Liver (tissue), 9 donors: ENCODE data around the gene TMEM8B. TPM values are rescaled to one million over a fixed set of nuclear protein-coding genes. Genes with fewer than 3 reads are reported as not detected.

Experiments
- DNase-seq: peaks from one replicate; pipeline ENCODE4 v3.0.0-alpha.2; 2017; ENCODE audit warnings: low spot score
- H3K27ac ChIP-seq, 2 donors: one replicate each; pipeline ENCODE4 v1.7.0; 2013; ENCODE audit warnings: inconsistent platforms in 2 of 2, low read length in 2 of 2, control low read depth in 1 of 2, low read depth in 1 of 2, mild to moderate bottlenecking in 1 of 2
- H3K27me3 ChIP-seq, 4 donors: one replicate each; pipeline versions ENCODE4 v1.6.1 to v1.7.0; 2013; ENCODE audit warnings: low read length in 3 of 4, inconsistent platforms in 1 of 4, mild to moderate bottlenecking in 1 of 4, moderate library complexity in 1 of 4; ENCODE audit not compliant: control insufficient read depth in 4 of 4, insufficient read depth in 4 of 4
- H3K36me3 ChIP-seq, 4 donors: one replicate each; pipeline versions ENCODE4 v1.6.1 to v1.7.0; 2013; ENCODE audit warnings: low read length in 3 of 4, mild to moderate bottlenecking in 3 of 4, low read depth in 1 of 4, moderate library complexity in 1 of 4; ENCODE audit not compliant: control insufficient read depth in 4 of 4, insufficient read depth in 3 of 4
- H3K4me1 ChIP-seq, 4 donors: one replicate each; pipeline versions ENCODE4 v1.6.1 to v1.7.0; 2013; ENCODE audit warnings: low read length in 3 of 4, mild to moderate bottlenecking in 3 of 4, moderate library complexity in 1 of 4; ENCODE audit not compliant: control insufficient read depth in 4 of 4, insufficient read depth in 4 of 4
- H3K4me3 ChIP-seq, 3 donors: one replicate each; pipeline versions ENCODE4 v1.6.1 to v1.7.0; 2013; ENCODE audit warnings: low read length in 3 of 3, control low read depth in 1 of 3, low read depth in 1 of 3, mild to moderate bottlenecking in 1 of 3
- H3K9ac ChIP-seq, 2 donors: one replicate each; pipeline ENCODE4 v1.7.0; 2013; ENCODE audit warnings: low read length in 2 of 2, mild to moderate bottlenecking in 2 of 2, moderate library complexity in 2 of 2, control low read depth in 1 of 2, low read depth in 1 of 2
- H3K9me3 ChIP-seq, 4 donors: one replicate each; pipeline versions ENCODE4 v1.6.1 to v1.7.0; 2013; ENCODE audit warnings: low read length in 3 of 4; ENCODE audit not compliant: control insufficient read depth in 4 of 4
- ATF3 ChIP-seq: IDR thresholded peaks from 2 replicates; pipeline ENCODE4 v1.6.1; 2016; ENCODE audit warnings: antibody characterized with exemption
- CTCF ChIP-seq: fragments of 150-350 bp; IDR thresholded peaks from 2 replicates; pipeline ENCODE4 v1.5.1; 2017; ENCODE audit warnings: improper control_type of control experiment, low read depth, low read length; ENCODE audit not compliant: missing input control
- EGR1 ChIP-seq, 2 donors: IDR thresholded peaks; 2 replicates each; pipeline ENCODE4 v1.6.1; 2016 to 2018; ENCODE audit warnings: antibody characterized with exemption in 2 of 2, low read depth in 2 of 2
- FOXA1 ChIP-seq: IDR thresholded peaks from 2 replicates; pipeline ENCODE4 v1.6.1; 2016; ENCODE audit warnings: antibody characterized with exemption
- HNF4A ChIP-seq, 2 donors: conservative IDR thresholded peaks; 2 replicates each; pipeline ENCODE4 v1.6.1; 2016; ENCODE audit warnings: antibody characterized with exemption in 2 of 2, mild to moderate bottlenecking in 2 of 2
- JUND ChIP-seq, 2 donors: IDR thresholded peaks; 2 replicates each; pipeline ENCODE4 v1.6.1; 2016; ENCODE audit warnings: antibody characterized with exemption in 2 of 2
- NR2F2 ChIP-seq: IDR thresholded peaks from 2 replicates; pipeline ENCODE4 v1.6.1; 2016; ENCODE audit warnings: antibody characterized with exemption
- RAD21 ChIP-seq, 2 donors: IDR thresholded peaks; 2 replicates each; pipeline ENCODE4 v1.6.1; 2016; ENCODE audit warnings: antibody characterized with exemption in 2 of 2, mild to moderate bottlenecking in 2 of 2
- REST ChIP-seq: IDR thresholded peaks from 2 replicates; pipeline ENCODE4 v1.6.1; 2016; ENCODE audit warnings: antibody characterized with exemption, mild to moderate bottlenecking
- RXRA ChIP-seq, 2 donors: IDR thresholded peaks; 2 replicates each; pipeline ENCODE4 v1.6.1; 2017 to 2018; ENCODE audit warnings: antibody characterized with exemption in 2 of 2, mild to moderate bottlenecking in 1 of 2
- SP1 ChIP-seq: IDR thresholded peaks from 2 replicates; pipeline ENCODE4 v1.6.1; 2018; ENCODE audit warnings: antibody characterized with exemption, mild to moderate bottlenecking
- TAF1 ChIP-seq: conservative IDR thresholded peaks from 2 replicates; pipeline ENCODE4 v1.6.1; 2016; ENCODE audit warnings: antibody characterized with exemption, mild to moderate bottlenecking
- YY1 ChIP-seq: IDR thresholded peaks from 2 replicates; pipeline ENCODE4 v1.6.1; 2016; ENCODE audit warnings: antibody characterized with exemption, mild to moderate bottlenecking
- WGBS: extraction: QIAGEN DNeasy Blood & Tissue Kit; methylation state at CpG from one replicate; pipeline ENCODE4 v1.1.7; 2013; 5-methylcytosine and 5-hydroxymethylcytosine counted together
- polyA plus RNA-seq, 2 donors: library from polyadenylated mRNA; stranded (reverse) in 1 of 2; unstranded in 1 of 2; fragments of 200-250 nt in 1 of 2; fragments of >200 nt in 1 of 2; fragmentation: Nextera tagmentation in 1 of 2; extraction: Ambion mirVana in 1 of 2; gene quantifications; one replicate each; pipeline versions ENCODE4 v1.2.1 to v1.2.3, GENCODE V29; 2013 to 2015
- total RNA-seq, 2 donors: library from RNA; depleted of rRNA; stranded (reverse); fragments of >200 nt; gene quantifications; one replicate each; pipeline ENCODE4 v1.2.3, GENCODE V29; 2014
- donor health status: healthy.
- donor health status: healthy.
- donor health status: healthy.
- donor health status: healthy.
- donor health status: healthy.

Gene TMEM8B
- total and polyA plus RNA-seq, 4 donors: 1.1 to 5.4 (median 2.7) TPM

- no peaks in the 10 kb centered on the region for H3K36me3 ChIP-seq
- no peaks in the 10 kb centered on the region for H3K4me1 ChIP-seq
- H3K4me3 ChIP-seq: no peak within 1 kb of the TSS
- no peaks in the 10 kb centered on the region for H3K9me3 ChIP-seq
- H3K9ac ChIP-seq: no peak within 1 kb of the TSS
- 92% methylated on average over 8 of the region's 8 CpGs for WGBS
- no peaks in the 10 kb centered on the region for H3K27me3 ChIP-seq
- TF ChIP-seq TAF1 (no peak), JUND (IDR thresholded peaks at IDR 0.05) (no peak), NR2F2 (no peak), RAD21 (IDR thresholded peaks at IDR 0.05) (no peak), SP1 (no peak), EGR1 (IDR thresholded peaks at IDR 0.05; ENCODE audit: low read depth in 2 of 2) (no peak), ATF3 (no peak), YY1 (no peak), RXRA (IDR thresholded peaks at IDR 0.05) (no peak), CTCF (no peak)
- H3K27ac ChIP-seq: no peak within 1 kb of the TSS
- no peak for DNase-seq
These were observed 41.4 kb downstream of the TMEM8B start, which contains the start of gene OR13J1 for GRCh38 chr9:35870351-35870923. Gene OR13J1, minus strand, starts transcription at chr9:35870401. Its CDS starts 0 bp downstream, at chr9:35870401.

- H3K36me3 ChIP-seq: no peaks in the 10 kb centered on the region
- TF ChIP-seq RXRA (IDR thresholded peaks at IDR 0.05) (no peak), HNF4A (conservative IDR thresholded peaks at IDR 0.05) (no peak), TAF1 (no peak), REST (no peak), YY1 (no peak), FOXA1 (no peak), ATF3 (no peak)
- H3K27me3 ChIP-seq: no peaks in the 10 kb centered on the region
- H3K9me3 ChIP-seq: no peaks in the 10 kb centered on the region
- no peak overlapping the region for H3K4me3 ChIP-seq
- DNase-seq: no peak
- no peak overlapping the region for H3K27ac ChIP-seq
- WGBS: 81% methylated on average over 3 of the region's 3 CpGs
- H3K4me1 ChIP-seq: no peaks in the 10 kb centered on the region
- H3K9ac ChIP-seq: no peak overlapping the region
These were observed 42.5 kb downstream of the TMEM8B start for GRCh38 chr9:35871545-35871944.
